Measurements from ENCODE around the gene TNFAIP3. TPM values are rescaled to one million over a fixed set of nuclear protein-coding genes. Genes with fewer than 3 reads are reported as not detected.
A peak's percentile ranks its signal among the peaks of the same experiment; 100 is the strongest.

The TNFAIP3 gene
- total RNA-seq, 1 donor from 2014 or later, result 56.3 TPM

DNA sequence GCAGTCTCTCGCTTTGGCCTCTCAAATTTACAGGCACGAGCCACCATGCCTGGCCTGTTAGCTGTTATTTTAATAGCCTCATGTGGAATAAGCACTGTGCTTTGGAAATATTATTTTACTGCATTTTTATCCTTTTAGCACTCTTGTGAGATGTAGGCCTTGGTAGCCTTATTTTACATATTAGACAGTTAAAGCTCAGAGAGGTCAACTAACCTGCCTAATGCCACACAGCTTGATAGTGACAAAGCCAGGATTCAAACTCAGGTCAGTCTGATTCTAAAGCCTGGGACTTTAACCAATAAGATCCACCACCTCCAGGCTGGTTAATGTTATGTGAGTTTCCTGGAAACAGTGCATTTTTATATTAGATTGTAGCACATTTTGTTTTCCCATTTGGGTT lies 9.5 kb downstream of the TNFAIP3 start:
- H3K36me3 ChIP-seq (ENCODE audit: control insufficient read depth, insufficient read depth, low read length), result peaks cover 4% of the 10 kb centered on the region
- no peak overlapping the region for H3K4me3 ChIP-seq (ENCODE audit: low read depth, low read length)
- TF ChIP-seq, protein P1, sequence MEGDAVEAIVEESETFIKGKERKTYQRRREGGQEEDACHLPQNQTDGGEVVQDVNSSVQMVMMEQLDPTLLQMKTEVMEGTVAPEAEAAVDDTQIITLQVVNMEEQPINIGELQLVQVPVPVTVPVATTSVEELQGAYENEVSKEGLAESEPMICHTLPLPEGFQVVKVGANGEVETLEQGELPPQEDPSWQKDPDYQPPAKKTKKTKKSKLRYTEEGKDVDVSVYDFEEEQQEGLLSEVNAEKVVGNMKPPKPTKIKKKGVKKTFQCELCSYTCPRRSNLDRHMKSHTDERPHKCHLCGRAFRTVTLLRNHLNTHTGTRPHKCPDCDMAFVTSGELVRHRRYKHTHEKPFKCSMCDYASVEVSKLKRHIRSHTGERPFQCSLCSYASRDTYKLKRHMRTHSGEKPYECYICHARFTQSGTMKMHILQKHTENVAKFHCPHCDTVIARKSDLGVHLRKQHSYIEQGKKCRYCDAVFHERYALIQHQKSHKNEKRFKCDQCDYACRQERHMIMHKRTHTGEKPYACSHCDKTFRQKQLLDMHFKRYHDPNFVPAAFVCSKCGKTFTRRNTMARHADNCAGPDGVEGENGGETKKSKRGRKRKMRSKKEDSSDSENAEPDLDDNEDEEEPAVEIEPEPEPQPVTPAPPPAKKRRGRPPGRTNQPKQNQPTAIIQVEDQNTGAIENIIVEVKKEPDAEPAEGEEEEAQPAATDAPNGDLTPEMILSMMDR (IDR thresholded peaks at IDR 0.05; ENCODE audit: insufficient read depth, low read length, poor library complexity, severe bottlenecking), result no peak
- no peak for DNase-seq (ENCODE audit: low read depth)
- H3K27me3 ChIP-seq (ENCODE audit: control insufficient read depth, insufficient read depth, low read length), result no peaks in the 10 kb centered on the region

DNA sequence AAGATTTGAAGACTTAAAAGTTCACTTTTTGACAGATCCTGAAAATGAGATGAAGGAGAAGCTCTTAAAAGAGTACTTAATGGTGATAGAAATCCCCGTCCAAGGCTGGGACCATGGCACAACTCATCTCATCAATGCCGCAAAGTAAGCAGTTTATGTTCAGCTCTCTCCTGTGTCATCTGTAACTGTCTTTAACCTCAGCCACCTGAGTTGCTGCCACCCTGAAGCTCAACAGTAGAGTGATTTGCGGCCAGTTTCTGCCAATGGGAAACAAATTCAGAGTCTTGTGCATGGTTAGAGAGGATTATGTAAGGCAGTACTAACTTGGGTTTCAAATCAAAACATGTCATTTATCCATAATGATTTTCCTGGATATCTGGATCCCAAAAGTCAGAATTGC lies 10.1 kb downstream of the TNFAIP3 start:
- Histone ChIP-seq H3K27me3 (ENCODE audit: control insufficient read depth, insufficient read depth, low read length) (no peaks in the 10 kb centered on the region), H3K4me3 (ENCODE audit: low read depth, low read length) (no peak overlapping the region), H3K36me3 (ENCODE audit: control insufficient read depth, insufficient read depth, low read length) (peaks cover 4% of the 10 kb centered on the region)
- DNase-seq (ENCODE audit: low read depth), result no peak
- TF ChIP-seq, protein P1 (IDR thresholded peaks at IDR 0.05; ENCODE audit: insufficient read depth, low read length, poor library complexity, severe bottlenecking), result no peak

DNA sequence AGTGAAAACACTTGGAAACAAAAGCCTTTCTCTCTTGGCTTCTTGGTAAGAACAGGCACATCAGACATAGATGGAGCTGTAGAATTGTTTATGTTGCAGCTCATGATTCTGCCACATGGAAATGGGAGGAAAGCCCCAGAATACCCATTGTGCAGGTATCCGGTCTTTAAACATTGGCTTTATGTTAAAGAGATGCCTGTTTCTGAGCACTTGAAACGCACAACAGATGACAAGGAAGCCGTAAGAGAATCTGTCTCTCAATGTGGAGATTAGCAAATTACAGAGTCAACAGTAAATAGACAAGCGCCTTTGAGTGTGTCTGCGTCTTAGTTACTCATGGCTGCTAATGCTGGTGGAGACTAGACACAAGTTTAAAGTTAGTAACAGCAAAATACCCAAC lies 10.5 kb downstream of the TNFAIP3 start:
- Histone ChIP-seq H3K27me3 (ENCODE audit: control insufficient read depth, insufficient read depth, low read length) (no peaks in the 10 kb centered on the region), H3K4me3 (ENCODE audit: low read depth, low read length) (no peak overlapping the region), H3K36me3 (ENCODE audit: control insufficient read depth, insufficient read depth, low read length) (peaks cover 4% of the 10 kb centered on the region)
- no peak for DNase-seq (ENCODE audit: low read depth)
- TF ChIP-seq, protein P1 (IDR thresholded peaks at IDR 0.05; ENCODE audit: insufficient read depth, low read length, poor library complexity, severe bottlenecking), result no peak

DNA sequence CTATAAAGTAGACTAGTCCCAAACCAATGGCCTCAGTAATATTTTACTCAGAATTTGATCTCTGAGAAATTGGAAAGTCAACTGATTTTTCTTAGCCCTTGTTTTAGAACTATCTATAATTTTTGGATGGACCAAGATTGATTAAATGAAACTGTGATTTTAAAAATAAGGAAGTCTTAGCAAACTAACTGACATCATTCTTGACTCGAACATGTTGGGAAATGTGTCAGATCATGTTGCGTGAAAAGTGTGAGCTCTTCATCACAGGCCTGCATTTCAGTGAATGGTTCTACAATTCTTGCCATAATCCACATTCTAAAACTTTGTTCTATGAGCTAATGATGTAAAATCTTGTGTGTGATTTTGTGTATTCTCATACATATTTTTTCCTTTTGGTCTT lies 11.0 kb downstream of the TNFAIP3 start:
- peaks cover 4% of the 10 kb centered on the region for H3K36me3 ChIP-seq (ENCODE audit: control insufficient read depth, insufficient read depth, low read length)
- TF ChIP-seq, protein P1 (IDR thresholded peaks at IDR 0.05; ENCODE audit: insufficient read depth, low read length, poor library complexity, severe bottlenecking), result no peak
- H3K27me3 ChIP-seq (ENCODE audit: control insufficient read depth, insufficient read depth, low read length), result no peaks in the 10 kb centered on the region
- DNase-seq (ENCODE audit: low read depth), result no peak
- H3K4me3 ChIP-seq (ENCODE audit: low read depth, low read length), result no peak overlapping the region

DNA sequence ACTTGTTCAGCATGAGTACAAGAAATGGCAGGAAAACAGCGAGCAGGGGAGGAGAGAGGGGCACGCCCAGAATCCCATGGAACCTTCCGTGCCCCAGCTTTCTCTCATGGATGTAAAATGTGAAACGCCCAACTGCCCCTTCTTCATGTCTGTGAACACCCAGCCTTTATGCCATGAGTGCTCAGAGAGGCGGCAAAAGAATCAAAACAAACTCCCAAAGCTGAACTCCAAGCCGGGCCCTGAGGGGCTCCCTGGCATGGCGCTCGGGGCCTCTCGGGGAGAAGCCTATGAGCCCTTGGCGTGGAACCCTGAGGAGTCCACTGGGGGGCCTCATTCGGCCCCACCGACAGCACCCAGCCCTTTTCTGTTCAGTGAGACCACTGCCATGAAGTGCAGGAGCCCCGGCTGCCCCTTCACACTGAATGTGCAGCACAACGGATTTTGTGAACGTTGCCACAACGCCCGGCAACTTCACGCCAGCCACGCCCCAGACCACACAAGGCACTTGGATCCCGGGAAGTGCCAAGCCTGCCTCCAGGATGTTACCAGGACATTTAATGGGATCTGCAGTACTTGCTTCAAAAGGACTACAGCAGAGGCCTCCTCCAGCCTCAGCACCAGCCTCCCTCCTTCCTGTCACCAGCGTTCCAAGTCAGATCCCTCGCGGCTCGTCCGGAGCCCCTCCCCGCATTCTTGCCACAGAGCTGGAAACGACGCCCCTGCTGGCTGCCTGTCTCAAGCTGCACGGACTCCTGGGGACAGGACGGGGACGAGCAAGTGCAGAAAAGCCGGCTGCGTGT lies 11.6 kb downstream of the TNFAIP3 start:
- Histone ChIP-seq H3K27me3 (ENCODE audit: control insufficient read depth, insufficient read depth, low read length) (no peaks in the 10 kb centered on the region), H3K4me3 (ENCODE audit: low read depth, low read length) (no peak overlapping the region), H3K36me3 (ENCODE audit: control insufficient read depth, insufficient read depth, low read length) (peaks cover 4% of the 10 kb centered on the region)
- TF ChIP-seq, protein P1 (IDR thresholded peaks at IDR 0.05; ENCODE audit: insufficient read depth, low read length, poor library complexity, severe bottlenecking), result peak; percentile 29
- DNase-seq (ENCODE audit: low read depth), result no peak

DNA sequence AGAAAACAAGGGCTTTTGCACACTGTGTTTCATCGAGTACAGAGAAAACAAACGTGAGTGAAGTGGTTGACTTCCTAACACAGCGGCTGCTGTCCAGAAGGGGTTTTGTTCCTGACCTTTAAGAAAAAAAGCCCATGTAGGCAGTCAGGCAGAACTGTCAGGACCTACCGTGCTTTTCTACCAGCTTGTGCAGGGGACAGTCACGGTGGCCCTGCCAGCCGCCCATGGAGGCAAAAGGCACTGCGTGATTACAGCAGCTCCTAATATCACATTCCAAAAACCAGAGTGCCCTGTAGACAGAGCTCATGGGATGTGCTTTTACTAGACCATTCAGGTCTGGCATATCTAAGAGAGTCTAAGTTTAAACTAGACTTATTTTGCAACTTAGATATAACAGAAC lies 12.2 kb downstream of the TNFAIP3 start:
- H3K36me3 ChIP-seq (ENCODE audit: control insufficient read depth, insufficient read depth, low read length), result peaks cover 4% of the 10 kb centered on the region
- no peak for DNase-seq (ENCODE audit: low read depth)
- H3K27me3 ChIP-seq (ENCODE audit: control insufficient read depth, insufficient read depth, low read length), result no peaks in the 10 kb centered on the region
- TF ChIP-seq, protein P1 (IDR thresholded peaks at IDR 0.05; ENCODE audit: insufficient read depth, low read length, poor library complexity, severe bottlenecking), result no peak
- H3K4me3 ChIP-seq (ENCODE audit: low read depth, low read length), result no peak overlapping the region
